ENCODE results near the gene MARK2.

The MARK2 gene

GRCh38 chr11:63919267-63920125 lies 80.6 kb downstream of the MARK2 start:
- Histone ChIP-seq H3K9me3 (ENCODE audit: control insufficient read depth in 1 of 2, low read length in 2 of 2) (no peaks in the 10 kb centered on the region), H3K27ac (ENCODE audit: low read length) (peak overlapping the region; percentile 27), H3K4me1 (ENCODE audit: control insufficient read depth in 1 of 2, insufficient read depth in 2 of 2, low read length in 2 of 2) (peaks cover 0 to 53% of the 10 kb centered on the region in 2 donors), H3K4me3 (ENCODE audit: low read depth in 1 of 2, low read length in 2 of 2) (peak overlapping the region; percentile 11 to 67), H3K36me3 (ENCODE audit: control insufficient read depth in 1 of 2, insufficient read depth in 2 of 2, low read length in 2 of 2) (no peaks in the 10 kb centered on the region), H3K27me3 (ENCODE audit: low read depth, low read length) (no peaks in the 10 kb centered on the region)

- Histone ChIP-seq H3K9me3 (ENCODE audit: control insufficient read depth in 1 of 2, low read length in 2 of 2) (no peaks in the 10 kb centered on the region), H3K36me3 (ENCODE audit: control insufficient read depth in 1 of 2, insufficient read depth in 2 of 2, low read length in 2 of 2) (no peaks in the 10 kb centered on the region), H3K4me1 (ENCODE audit: control insufficient read depth in 1 of 2, insufficient read depth in 2 of 2, low read length in 2 of 2) (peaks cover 0 to 49% of the 10 kb centered on the region in 2 donors), H3K27ac (ENCODE audit: low read length) (peak overlapping the region; percentile 27), H3K27me3 (ENCODE audit: low read depth, low read length) (no peaks in the 10 kb centered on the region), H3K4me3 (ENCODE audit: low read depth in 1 of 2, low read length in 2 of 2) (peak overlapping the region in 1 of 2 donors; percentile 67)
These were observed 81.4 kb downstream of the MARK2 start for GRCh38 chr11:63920126-63920938.

GRCh38 chr11:63920939-63921417 lies 82.1 kb downstream of the MARK2 start:
- Histone ChIP-seq H3K9me3 (ENCODE audit: control insufficient read depth in 1 of 2, low read length in 2 of 2) (no peaks in the 10 kb centered on the region), H3K27ac (ENCODE audit: low read length) (no peak overlapping the region), H3K4me1 (ENCODE audit: control insufficient read depth in 1 of 2, insufficient read depth in 2 of 2, low read length in 2 of 2) (peaks cover 0 to 45% of the 10 kb centered on the region in 2 donors), H3K4me3 (ENCODE audit: low read depth in 1 of 2, low read length in 2 of 2) (no peak overlapping the region), H3K36me3 (ENCODE audit: control insufficient read depth in 1 of 2, insufficient read depth in 2 of 2, low read length in 2 of 2) (no peaks in the 10 kb centered on the region), H3K27me3 (ENCODE audit: low read depth, low read length) (no peaks in the 10 kb centered on the region)

GRCh38 chr11:63922673-63923192 lies 83.8 kb downstream of the MARK2 start:
- H3K36me3 ChIP-seq (ENCODE audit: control insufficient read depth in 1 of 2, insufficient read depth in 2 of 2, low read length in 2 of 2): no peaks in the 10 kb centered on the region
- H3K27me3 ChIP-seq (ENCODE audit: low read depth, low read length): no peaks in the 10 kb centered on the region
- no peak overlapping the region for H3K4me3 ChIP-seq (ENCODE audit: low read depth in 1 of 2, low read length in 2 of 2)
- no peaks in the 10 kb centered on the region for H3K9me3 ChIP-seq (ENCODE audit: control insufficient read depth in 1 of 2, low read length in 2 of 2)
- no peak overlapping the region for H3K27ac ChIP-seq (ENCODE audit: low read length)
- peaks cover 0 to 32% of the 10 kb centered on the region in 2 donors for H3K4me1 ChIP-seq (ENCODE audit: control insufficient read depth in 1 of 2, insufficient read depth in 2 of 2, low read length in 2 of 2)

- Histone ChIP-seq H3K27ac (ENCODE audit: low read length) (no peak overlapping the region), H3K36me3 (ENCODE audit: control insufficient read depth in 1 of 2, insufficient read depth in 2 of 2, low read length in 2 of 2) (no peaks in the 10 kb centered on the region), H3K9me3 (ENCODE audit: control insufficient read depth in 1 of 2, low read length in 2 of 2) (no peaks in the 10 kb centered on the region), H3K4me1 (ENCODE audit: control insufficient read depth in 1 of 2, insufficient read depth in 2 of 2, low read length in 2 of 2) (peaks cover 0 to 27% of the 10 kb centered on the region in 2 donors), H3K4me3 (ENCODE audit: low read depth in 1 of 2, low read length in 2 of 2) (no peak overlapping the region), H3K27me3 (ENCODE audit: low read depth, low read length) (no peaks in the 10 kb centered on the region)
These were observed 84.4 kb downstream of the MARK2 start for GRCh38 chr11:63923319-63923718.

- no peaks in the 10 kb centered on the region for H3K9me3 ChIP-seq (ENCODE audit: control insufficient read depth in 1 of 2, low read length in 2 of 2)
- H3K27ac ChIP-seq (ENCODE audit: low read length): no peak overlapping the region
- no peaks in the 10 kb centered on the region for H3K27me3 ChIP-seq (ENCODE audit: low read depth, low read length)
- no peak overlapping the region for H3K4me3 ChIP-seq (ENCODE audit: low read depth in 1 of 2, low read length in 2 of 2)
- no peaks in the 10 kb centered on the region for H3K4me1 ChIP-seq (ENCODE audit: control insufficient read depth in 1 of 2, insufficient read depth in 2 of 2, low read length in 2 of 2)
- H3K36me3 ChIP-seq (ENCODE audit: control insufficient read depth in 1 of 2, insufficient read depth in 2 of 2, low read length in 2 of 2): no peaks in the 10 kb centered on the region
These were observed 90.7 kb downstream of the MARK2 start for GRCh38 chr11:63929616-63930015.

GRCh38 chr11:63931045-63931444 lies 92.1 kb downstream of the MARK2 start:
- Histone ChIP-seq H3K4me1 (ENCODE audit: control insufficient read depth in 1 of 2, insufficient read depth in 2 of 2, low read length in 2 of 2) (no peaks in the 10 kb centered on the region), H3K27ac (ENCODE audit: low read length) (no peak overlapping the region), H3K4me3 (ENCODE audit: low read depth in 1 of 2, low read length in 2 of 2) (no peak overlapping the region), H3K36me3 (ENCODE audit: control insufficient read depth in 1 of 2, insufficient read depth in 2 of 2, low read length in 2 of 2) (no peaks in the 10 kb centered on the region), H3K9me3 (ENCODE audit: control insufficient read depth in 1 of 2, low read length in 2 of 2) (no peaks in the 10 kb centered on the region), H3K27me3 (ENCODE audit: low read depth, low read length) (no peaks in the 10 kb centered on the region)

- Histone ChIP-seq H3K4me1 (ENCODE audit: control insufficient read depth in 1 of 2, insufficient read depth in 2 of 2, low read length in 2 of 2) (no peaks in the 10 kb centered on the region), H3K27me3 (ENCODE audit: low read depth, low read length) (no peaks in the 10 kb centered on the region), H3K9me3 (ENCODE audit: control insufficient read depth in 1 of 2, low read length in 2 of 2) (no peaks in the 10 kb centered on the region), H3K36me3 (ENCODE audit: control insufficient read depth in 1 of 2, insufficient read depth in 2 of 2, low read length in 2 of 2) (no peaks in the 10 kb centered on the region), H3K27ac (ENCODE audit: low read length) (no peak overlapping the region), H3K4me3 (ENCODE audit: low read depth in 1 of 2, low read length in 2 of 2) (no peak overlapping the region)
These were observed 93.0 kb downstream of the MARK2 start for GRCh38 chr11:63931876-63932275.

- peaks cover 0 to 3% of the 10 kb centered on the region in 2 donors for H3K4me1 ChIP-seq (ENCODE audit: control insufficient read depth in 1 of 2, insufficient read depth in 2 of 2, low read length in 2 of 2)
- H3K9me3 ChIP-seq (ENCODE audit: control insufficient read depth in 1 of 2, low read length in 2 of 2): no peaks in the 10 kb centered on the region
- H3K27ac ChIP-seq (ENCODE audit: low read length): no peak overlapping the region
- no peaks in the 10 kb centered on the region for H3K36me3 ChIP-seq (ENCODE audit: control insufficient read depth in 1 of 2, insufficient read depth in 2 of 2, low read length in 2 of 2)
- no peaks in the 10 kb centered on the region for H3K27me3 ChIP-seq (ENCODE audit: low read depth, low read length)
- H3K4me3 ChIP-seq (ENCODE audit: low read depth in 1 of 2, low read length in 2 of 2): no peak overlapping the region
These were observed 94.5 kb downstream of the MARK2 start for GRCh38 chr11:63933459-63933858.

GRCh38 chr11:63937713-63938478 lies 99.0 kb downstream of the MARK2 start:
- H3K27me3 ChIP-seq (ENCODE audit: low read depth, low read length): no peaks in the 10 kb centered on the region
- peak overlapping the region; percentile 59 to 88 for H3K4me3 ChIP-seq (ENCODE audit: low read depth in 1 of 2, low read length in 2 of 2)
- no peaks in the 10 kb centered on the region for H3K36me3 ChIP-seq (ENCODE audit: control insufficient read depth in 1 of 2, insufficient read depth in 2 of 2, low read length in 2 of 2)
- peaks cover 3 to 14% of the 10 kb centered on the region in 2 donors for H3K4me1 ChIP-seq (ENCODE audit: control insufficient read depth in 1 of 2, insufficient read depth in 2 of 2, low read length in 2 of 2)
- H3K27ac ChIP-seq (ENCODE audit: low read length): peak overlapping the region; percentile 20
- no peaks in the 10 kb centered on the region for H3K9me3 ChIP-seq (ENCODE audit: control insufficient read depth in 1 of 2, low read length in 2 of 2)
